HepG2 (cell line): ENCODE data around the gene CAPN11.

Source experiments
- CEBPB ChIP-seq: IDR thresholded peaks from 2 replicates; pipeline ENCODE4 v1.6.1; 2011; ENCODE audit warnings: low read depth, low read length, improper control_type of control experiment, borderline replicate concordance
- CTCF ChIP-seq: sonication (generic); formaldehyde crosslinking; IDR thresholded peaks from 2 replicates; pipeline ENCODE4 v1.5.0; 2020; ENCODE audit warnings: mild to moderate bottlenecking, missing genetic modification reagents, moderate library complexity
- EHMT2 ChIP-seq: fragments of 200-600 bp; sonication (generic); IDR thresholded peaks from 2 replicates; pipeline ENCODE4 v1.7.0; 2017; ENCODE audit warnings: antibody characterized with exemption, low read depth, low read length, borderline replicate concordance
- JUNB ChIP-seq: sonication (generic); formaldehyde crosslinking; IDR thresholded peaks from 2 replicates; pipeline ENCODE4 v1.8.0; 2022; ENCODE audit warnings: missing genetic modification reagents, mild to moderate bottlenecking, borderline replicate concordance
- NR2F1 ChIP-seq, 2 experiments: fragments of 450-650 bp in 1 of 2; formaldehyde crosslinking in 1 of 2; IDR thresholded peaks; 2 replicates each; pipeline versions ENCODE4 v1.5.0 to v1.6.1; 2016 to 2020; ENCODE audit warnings: mild to moderate bottlenecking in 1 of 2, missing compliant biosample characterization in 1 of 2, missing genetic modification reagents in 1 of 2, moderate library complexity in 1 of 2
- SMAD3 ChIP-seq: sonication (generic); formaldehyde crosslinking; IDR thresholded peaks from 2 replicates; pipeline ENCODE4 v1.4.0; 2020; ENCODE audit warnings: missing genetic modification reagents
- TAF1 ChIP-seq: sonication (generic); formaldehyde crosslinking; IDR thresholded peaks from 2 replicates; pipeline ENCODE4 v1.4.0; 2020; ENCODE audit warnings: missing genetic modification reagents
- XBP1 ChIP-seq: sonication (generic); formaldehyde crosslinking; IDR thresholded peaks from 2 replicates; pipeline ENCODE4 v1.5.0; 2020; ENCODE audit warnings: missing genetic modification reagents
- ZFX ChIP-seq: sonication (generic); formaldehyde crosslinking; IDR thresholded peaks from 2 replicates; pipeline ENCODE4 v1.4.0; 2020; ENCODE audit warnings: mild to moderate bottlenecking, low read depth, missing genetic modification reagents, moderate library complexity
- ZNF224 ChIP-seq: sonication (generic); formaldehyde crosslinking; IDR thresholded peaks from 2 replicates; pipeline ENCODE4 v1.5.0; 2020; ENCODE audit warnings: mild to moderate bottlenecking, missing genetic modification reagents
- ZNF629 ChIP-seq: sonication (generic); formaldehyde crosslinking; conservative IDR thresholded peaks from 2 replicates; pipeline ENCODE4 v1.5.0; 2020; ENCODE audit warnings: missing genetic modification reagents
- ZNF776 ChIP-seq: sonication (generic); formaldehyde crosslinking; IDR thresholded peaks from 2 replicates; pipeline ENCODE4 v1.4.0; 2020; ENCODE audit warnings: mild to moderate bottlenecking, missing genetic modification reagents
- TF ChIP-seq, protein P1 (sequence below): sonication (generic); formaldehyde crosslinking; IDR thresholded peaks from 2 replicates; pipeline ENCODE4 v1.5.0; 2020; ENCODE audit warnings: missing genetic modification reagents
- TF ChIP-seq, protein P2 (sequence below): IDR thresholded peaks from 2 replicates; pipeline ENCODE4 v1.6.1; 2012; ENCODE audit warnings: inconsistent platforms

- no peak for TF ChIP-seq NR2F1 (CRISPR knock-in tag; IDR thresholded peaks at IDR 0.05)
- TF ChIP-seq CTCF (CRISPR knock-in tag) = no peak
- TF ChIP-seq, protein P1, sequence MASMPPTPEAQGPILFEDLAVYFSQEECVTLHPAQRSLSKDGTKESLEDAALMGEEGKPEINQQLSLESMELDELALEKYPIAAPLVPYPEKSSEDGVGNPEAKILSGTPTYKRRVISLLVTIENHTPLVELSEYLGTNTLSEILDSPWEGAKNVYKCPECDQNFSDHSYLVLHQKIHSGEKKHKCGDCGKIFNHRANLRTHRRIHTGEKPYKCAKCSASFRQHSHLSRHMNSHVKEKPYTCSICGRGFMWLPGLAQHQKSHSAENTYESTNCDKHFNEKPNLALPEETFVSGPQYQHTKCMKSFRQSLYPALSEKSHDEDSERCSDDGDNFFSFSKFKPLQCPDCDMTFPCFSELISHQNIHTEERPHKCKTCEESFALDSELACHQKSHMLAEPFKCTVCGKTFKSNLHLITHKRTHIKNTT (CRISPR knock-in tag) = no peak
- TF ChIP-seq ZFX (CRISPR knock-in tag) = no peak
- TF ChIP-seq SMAD3 (CRISPR knock-in tag) = no peak
- no peak for TF ChIP-seq JUNB (CRISPR knock-in tag)
- TF ChIP-seq, protein P2, sequence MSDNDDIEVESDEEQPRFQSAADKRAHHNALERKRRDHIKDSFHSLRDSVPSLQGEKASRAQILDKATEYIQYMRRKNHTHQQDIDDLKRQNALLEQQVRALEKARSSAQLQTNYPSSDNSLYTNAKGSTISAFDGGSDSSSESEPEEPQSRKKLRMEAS = no peak
- TF ChIP-seq ZNF776 = no peak
- no peak for TF ChIP-seq TAF1
- TF ChIP-seq XBP1 (CRISPR knock-in tag) = no peak
- TF ChIP-seq ZNF224 (CRISPR knock-in tag) = no peak
- no peak for TF ChIP-seq EHMT2
- TF ChIP-seq CEBPB = no peak
- TF ChIP-seq ZNF629 (CRISPR knock-in tag) = no peak
Observed at GRCh38 chr6:44182911-44183390, 24.3 kb downstream of the CAPN11 start.
